ENCODE results near the gene TLR5. TPM values are rescaled to one million over a fixed set of nuclear protein-coding genes. Genes with fewer than 3 reads are reported as not detected.

The TLR5 gene
- total RNA-seq, 1 donor from 2014 or later = 5.9 TPM

DNA sequence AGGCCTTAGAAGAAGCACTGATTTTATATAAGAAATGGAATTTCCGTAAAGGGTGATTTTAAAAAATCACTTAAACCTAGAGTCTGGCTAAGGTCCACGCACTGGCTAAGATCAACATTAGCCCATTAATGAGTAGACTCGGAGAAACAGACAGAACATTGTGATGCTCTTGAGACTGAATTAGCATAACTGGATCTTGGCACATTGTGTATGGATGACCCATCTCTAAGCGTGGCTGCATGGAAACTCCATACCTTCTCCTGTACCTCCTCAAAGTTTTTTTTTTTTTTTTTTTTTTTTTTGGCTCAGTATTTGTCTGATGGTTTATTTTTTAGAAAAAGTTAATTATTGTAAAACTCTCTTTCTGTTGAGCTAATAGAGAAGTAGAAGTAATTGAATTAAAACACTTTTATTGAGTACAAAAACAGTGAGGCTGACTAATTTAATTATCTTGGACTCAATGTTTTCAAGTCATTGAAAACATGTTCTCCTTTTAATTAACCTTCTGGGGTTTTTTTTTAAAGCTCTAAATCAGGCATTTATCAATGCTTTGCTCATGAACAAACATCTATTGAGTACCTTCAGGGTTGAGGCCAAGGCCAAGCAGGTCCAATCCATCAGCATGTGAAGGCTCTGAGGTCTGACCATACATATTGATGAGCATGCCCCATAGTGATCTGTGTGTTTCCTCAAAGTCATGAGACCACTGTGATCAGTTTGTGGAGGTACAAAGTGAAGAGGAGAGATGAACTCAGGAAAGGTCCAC, 74.0 kb downstream of the TLR5 start:
- DNase-seq = peak; percentile 58

DNA sequence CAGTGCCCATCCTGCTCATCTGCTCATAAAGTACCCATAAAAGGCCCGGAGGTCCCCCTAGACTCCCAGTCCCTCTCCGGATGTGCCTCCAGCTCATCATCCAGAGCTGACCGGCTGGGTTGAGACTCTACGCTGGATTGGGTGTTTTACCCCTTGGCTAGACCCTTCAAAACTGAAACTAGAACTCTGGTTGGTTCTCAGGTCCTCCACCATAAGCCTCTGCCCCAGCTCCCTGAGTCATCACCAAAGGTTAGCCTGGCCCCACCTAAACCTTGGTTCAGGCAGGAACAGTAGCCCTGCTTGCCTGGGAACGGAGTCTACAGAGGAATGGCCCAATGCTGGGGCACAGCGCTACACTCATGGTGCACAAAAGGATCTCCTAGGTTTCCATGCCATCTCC, 75.1 kb downstream of the TLR5 start:
- DNase-seq = no peak

DNA sequence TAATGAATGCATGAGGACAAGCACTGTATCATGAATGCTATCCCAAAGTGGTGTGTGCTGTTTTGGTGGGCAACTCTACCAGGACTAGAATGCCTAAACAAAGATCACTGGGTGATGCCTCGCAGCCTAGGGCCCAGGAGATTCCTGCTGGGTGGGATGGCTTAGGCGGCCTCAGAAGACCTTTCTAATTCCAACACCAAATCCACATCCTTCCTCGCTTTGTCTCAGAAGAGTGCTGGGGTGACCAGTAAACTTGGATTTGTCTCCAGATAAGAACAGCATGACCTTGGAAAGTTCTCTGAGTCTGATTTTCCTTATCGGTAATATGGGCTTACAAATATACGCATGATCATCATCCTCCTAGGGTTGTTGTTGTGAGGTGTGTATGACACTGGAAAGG, 76.6 kb downstream of the TLR5 start:
- DNase-seq = no peak

DNA sequence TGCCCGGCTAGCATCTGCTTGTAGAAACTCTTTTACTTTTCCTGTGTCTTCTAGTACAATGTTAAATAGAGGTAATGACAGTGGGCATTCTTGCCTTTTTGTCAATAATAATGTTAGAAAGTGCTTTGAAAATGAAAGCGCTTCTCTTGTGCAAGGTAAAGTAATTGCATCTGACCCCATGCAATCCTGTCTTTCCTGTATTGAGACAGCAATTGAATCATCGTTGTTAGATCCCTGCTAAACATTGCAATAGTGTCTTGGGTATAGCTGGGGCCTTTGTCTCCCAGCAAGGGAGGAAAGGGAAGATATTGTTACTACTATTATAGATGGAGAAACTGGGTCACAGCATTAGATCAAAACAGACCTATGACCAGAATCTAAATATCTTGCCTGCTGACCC, 80.9 kb downstream of the TLR5 start:
- DNase-seq = no peak

DNA sequence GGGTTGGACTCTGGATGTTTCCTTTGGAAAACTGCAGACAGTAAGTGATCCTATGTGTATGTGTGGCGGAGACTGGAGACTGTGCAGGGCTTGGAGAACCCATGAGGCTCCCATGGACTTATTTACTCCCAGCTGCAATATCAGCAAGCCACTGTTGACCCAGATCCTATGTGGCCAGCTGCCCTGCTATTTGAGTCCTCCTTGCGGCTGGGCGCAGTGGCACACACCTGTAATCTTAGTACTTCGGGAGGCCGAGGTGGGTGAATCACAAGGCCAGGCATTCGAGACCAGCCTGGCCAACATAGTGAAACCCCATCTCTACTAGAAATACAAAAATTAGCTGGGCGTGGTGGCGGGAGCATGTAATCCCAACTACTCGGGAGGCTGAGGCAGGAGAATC, 83.5 kb downstream of the TLR5 start:
- DNase-seq = no peak

Other genes with a start within 250 kb of the TLR5 start
- 28.9 TPM for gene SUSD4, start 220.9 kb upstream of the TLR5 start, total RNA-seq

Measured in tongue (tissue), 2 donors.